ENCODE measurements around the gene IQGAP3. TPM values are rescaled to one million over a fixed set of nuclear protein-coding genes. Genes with fewer than 3 reads are reported as not detected.

IQGAP3 gene
- total and polyA plus RNA-seq, 2 of the 4 experiments (the other 2 are of a cell fraction): 12.5 to 13.6 TPM

DNA sequence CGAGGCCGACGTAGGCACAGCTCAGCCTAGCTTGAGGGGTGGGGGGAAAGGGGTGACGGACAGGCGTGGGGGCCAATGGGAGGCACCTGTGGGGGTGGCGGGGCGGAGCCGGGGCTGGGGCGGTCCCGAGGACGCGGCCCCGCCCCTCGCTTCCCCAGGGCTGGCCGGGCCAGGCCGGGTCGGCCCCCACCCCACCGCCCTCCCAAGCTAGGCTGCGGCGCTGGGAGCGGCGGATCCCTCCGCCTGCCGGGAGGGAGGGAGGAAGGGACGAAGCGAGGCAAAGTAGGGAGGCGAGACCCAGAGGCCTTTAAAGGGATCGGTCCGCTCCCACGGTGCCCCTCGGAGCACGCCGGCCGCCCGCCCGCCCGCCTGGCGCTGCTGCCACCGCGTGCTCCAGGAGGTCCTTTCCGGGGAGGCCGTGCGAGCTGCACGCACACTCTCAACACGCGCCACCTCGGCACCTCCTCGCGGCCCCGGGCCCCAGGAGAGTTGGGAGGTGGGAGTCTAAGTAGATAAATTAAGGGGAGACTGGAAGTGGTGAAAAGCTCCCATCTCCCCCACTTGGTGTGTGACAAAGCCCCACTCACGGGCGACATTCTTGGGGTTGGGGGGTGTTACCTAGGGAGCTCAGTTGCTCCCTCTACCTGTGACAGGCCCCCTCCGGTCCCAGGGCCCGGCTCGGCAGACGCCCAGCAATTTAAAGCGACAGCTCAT is 71.4 kb downstream of the IQGAP3 start:
- Histone ChIP-seq H4K91ac (ENCODE audit: insufficient read depth, low read depth, low read length) (peak overlapping the region; percentile 100), H3K14ac (replicated peaks; ENCODE audit: low read depth, low read length) (peak overlapping the region; percentile 83), H3K4me2 (ENCODE audit: low read depth, low read length) (peak overlapping the region; percentile 86), H4K5ac (ENCODE audit: low read depth, low read length) (peak overlapping the region; percentile 94), H3K23ac (ENCODE audit: low read depth, low read length) (peak overlapping the region; percentile 89), H2AFZ (replicated peaks; ENCODE audit: low read length, poor library complexity) (peak overlapping the region; percentile 92), H2BK20ac (ENCODE audit: low read depth, low read length) (peak overlapping the region; percentile 41; the same call in 1 of the 2 replicates), H2AK5ac (ENCODE audit: low read depth, low read length) (peak overlapping the region; percentile 74; the same call in 1 of the 2 replicates), H3K27me3 (ENCODE audit: control insufficient read depth, insufficient read depth, low read length) (no peaks in the 10 kb centered on the region), H3K4me1 (ENCODE audit: control insufficient read depth, insufficient read depth, low read length) (peaks cover 51% of the 10 kb centered on the region), H2AK9ac (replicated peaks; ENCODE audit: low read depth, low read length, poor library complexity) (peak overlapping the region; percentile 99), H3K27ac (ENCODE audit: insufficient read depth, low read length) (peak overlapping the region; percentile 96), H3K18ac (ENCODE audit: low read depth, low read length) (peak overlapping the region; percentile 95), H3K79me1 (ENCODE audit: low read depth in 1 of 2, low read length in 2 of 2) (peaks cover 11 to 62% of the 10 kb centered on the region in 2 experiments; a peak in 3 of 4 replicates), H2BK5ac (ENCODE audit: low read depth, low read length, poor library complexity, severe bottlenecking) (peak overlapping the region; percentile 98), H4K20me1 (ENCODE audit: insufficient read depth, low read length) (peaks cover 45% of the 10 kb centered on the region), H3K9ac (ENCODE audit: low read depth, low read length) (peak overlapping the region; percentile 95), H3K4ac (ENCODE audit: low read depth, low read length) (peak overlapping the region; percentile 100), H3K56ac (ENCODE audit: extremely low read depth, insufficient read depth, low read length) (peak overlapping the region; percentile 82), H3K4me3 (ENCODE audit: insufficient read depth, low read depth, low read length) (peak overlapping the region; percentile 92), H2BK15ac (ENCODE audit: low read depth, low read length) (peak overlapping the region; percentile 63; the same call in 1 of the 3 replicates), H3K9me1 (ENCODE audit: insufficient read depth, low read length) (peaks cover 41% of the 10 kb centered on the region), H2BK120ac (ENCODE audit: low read depth, low read length) (peak overlapping the region; percentile 100), H4K8ac (ENCODE audit: low read depth in 2 of 2, low read length in 2 of 2) (peak overlapping the region; percentile 90 to 94; a peak in 3 of 4 replicates), H3K36me3 (ENCODE audit: control insufficient read depth, insufficient read depth, low read length) (no peaks in the 10 kb centered on the region), H3K9me3 (ENCODE audit: control insufficient read depth, insufficient read depth, low read length) (no peaks in the 10 kb centered on the region)
- dilution Hi-C loops (cut with HindIII; ENCODE audit: low sequenced_read_pairs, unreplicated experiment): no loop called here
- intact Hi-C loops (cut with micrococcal nuclease): loop anchor here (1.0 to 10.0 kb wide), 2 partner anchors 26 to 224 kb away; partner anchors contain the start of genes ISG20L2 and METTL25B
- POLR2A ChIA-PET (ENCODE audit: unreplicated experiment): interaction anchor here (0.5 to 1.1 kb wide), 6 partner anchors 21 to 317 kb away, joined by 3 to 11 read pairs (median 6); no protein-coding TSS in a partner anchor
- in situ Hi-C loops (cut with MboI; ENCODE audit: low sequenced_read_pairs): no loop called here
- CTCF ChIA-PET: interaction anchor here (0.6 to 1.5 kb wide), 6 partner anchors 10 to 55 kb away, joined by 3 to 6 read pairs (median 3); no protein-coding TSS in a partner anchor
- 0% methylated on average over 8 of the region's 57 CpGs; no CpG with 5 or more reads in 1 of the 2 experiments for WGBS, 2 experiments (ENCODE audit: extremely low coverage in 2 of 2, insufficient read length in 1 of 2)
- DNase-seq: peak; percentile 96
- TSS peak; percentile 81 for BruUV-seq (replicated peaks)
- ATAC-seq (ENCODE audit: low read depth): peak; percentile 80
- TF ChIP-seq CEBPB (IDR thresholded peaks at IDR 0.05; ENCODE audit: low read depth, low read length) (no peak), RCOR1 (IDR thresholded peaks at IDR 0.05; ENCODE audit: insufficient replicate concordance, low read length) (no peak), CHD1 (IDR thresholded peaks at IDR 0.05; ENCODE audit: low read depth, low read length) (0 out of 2 replicates have a peak, but pooled peaks have one; percentile 50), MAZ (IDR thresholded peaks at IDR 0.05; ENCODE audit: borderline replicate concordance, low read depth, low read length) (peak; percentile 99), POLR2A (IDR thresholded peaks at IDR 0.05; ENCODE audit: low read depth, low read length) (peak; percentile 86; the same call in 1 of the 2 replicates), SMC3 (IDR thresholded peaks at IDR 0.05; ENCODE audit: low read depth, low read length) (peak; percentile 30), FOS (IDR thresholded peaks at IDR 0.05; ENCODE audit: low read depth, low read length) (no peak), MAFK (IDR thresholded peaks at IDR 0.05; ENCODE audit: low read depth, low read length) (no peak; the same call in 1 of the 2 replicates), RAD21 (IDR thresholded peaks at IDR 0.05; ENCODE audit: low read length) (peak; percentile 36), BHLHE40 (IDR thresholded peaks at IDR 0.05; ENCODE audit: low read depth, low read length) (peak; percentile 37; the same call in 1 of the 2 replicates), MXI1 (IDR thresholded peaks at IDR 0.05; ENCODE audit: borderline replicate concordance, low read depth, low read length) (peak; percentile 11; the same call in 1 of the 2 replicates)
- TF ChIP-seq, protein P1, sequence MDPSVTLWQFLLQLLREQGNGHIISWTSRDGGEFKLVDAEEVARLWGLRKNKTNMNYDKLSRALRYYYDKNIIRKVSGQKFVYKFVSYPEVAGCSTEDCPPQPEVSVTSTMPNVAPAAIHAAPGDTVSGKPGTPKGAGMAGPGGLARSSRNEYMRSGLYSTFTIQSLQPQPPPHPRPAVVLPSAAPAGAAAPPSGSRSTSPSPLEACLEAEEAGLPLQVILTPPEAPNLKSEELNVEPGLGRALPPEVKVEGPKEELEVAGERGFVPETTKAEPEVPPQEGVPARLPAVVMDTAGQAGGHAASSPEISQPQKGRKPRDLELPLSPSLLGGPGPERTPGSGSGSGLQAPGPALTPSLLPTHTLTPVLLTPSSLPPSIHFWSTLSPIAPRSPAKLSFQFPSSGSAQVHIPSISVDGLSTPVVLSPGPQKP (IDR thresholded peaks at IDR 0.05; ENCODE audit: borderline replicate concordance, low read depth, low read length): no peak
- TF ChIP-seq, protein P2, sequence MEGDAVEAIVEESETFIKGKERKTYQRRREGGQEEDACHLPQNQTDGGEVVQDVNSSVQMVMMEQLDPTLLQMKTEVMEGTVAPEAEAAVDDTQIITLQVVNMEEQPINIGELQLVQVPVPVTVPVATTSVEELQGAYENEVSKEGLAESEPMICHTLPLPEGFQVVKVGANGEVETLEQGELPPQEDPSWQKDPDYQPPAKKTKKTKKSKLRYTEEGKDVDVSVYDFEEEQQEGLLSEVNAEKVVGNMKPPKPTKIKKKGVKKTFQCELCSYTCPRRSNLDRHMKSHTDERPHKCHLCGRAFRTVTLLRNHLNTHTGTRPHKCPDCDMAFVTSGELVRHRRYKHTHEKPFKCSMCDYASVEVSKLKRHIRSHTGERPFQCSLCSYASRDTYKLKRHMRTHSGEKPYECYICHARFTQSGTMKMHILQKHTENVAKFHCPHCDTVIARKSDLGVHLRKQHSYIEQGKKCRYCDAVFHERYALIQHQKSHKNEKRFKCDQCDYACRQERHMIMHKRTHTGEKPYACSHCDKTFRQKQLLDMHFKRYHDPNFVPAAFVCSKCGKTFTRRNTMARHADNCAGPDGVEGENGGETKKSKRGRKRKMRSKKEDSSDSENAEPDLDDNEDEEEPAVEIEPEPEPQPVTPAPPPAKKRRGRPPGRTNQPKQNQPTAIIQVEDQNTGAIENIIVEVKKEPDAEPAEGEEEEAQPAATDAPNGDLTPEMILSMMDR (conservative IDR thresholded peaks at IDR 0.05; ENCODE audit: low read depth, low read length): peak; percentile 51
